HepG2 (cell line): ENCODE results near the gene PTH1R.

ENCODE experiments used
- ARHGAP35 ChIP-seq: sonication (generic); formaldehyde crosslinking; IDR thresholded peaks from 2 replicates; pipeline ENCODE4 v1.9.0; 2022; ENCODE audit warnings: mild to moderate bottlenecking, inconsistent platforms, moderate library complexity, missing genetic modification reagents, borderline replicate concordance
- CTCF ChIP-seq: sonication (generic); formaldehyde crosslinking; IDR thresholded peaks from 2 replicates; pipeline ENCODE4 v1.5.0; 2020; ENCODE audit warnings: mild to moderate bottlenecking, missing genetic modification reagents, moderate library complexity
- HMG20A ChIP-seq: IDR thresholded peaks from 2 replicates; pipeline ENCODE4 v1.6.1; 2016; ENCODE audit warnings: borderline replicate concordance
- MED13 ChIP-seq: sonication (generic); formaldehyde crosslinking; IDR thresholded peaks from 2 replicates; pipeline ENCODE4 v1.5.0; 2020; ENCODE audit warnings: missing genetic modification reagents
- SYNCRIP ChIP-seq: fragments of 200-400 bp; formaldehyde crosslinking; IDR thresholded peaks from 2 replicates; pipeline ENCODE4 v1.6.1; 2018; ENCODE audit warnings: mild to moderate bottlenecking, low read depth, low read length; ENCODE audit not compliant: insufficient read depth
- TFAP4 ChIP-seq: sonication (generic); IDR thresholded peaks from 2 replicates; pipeline ENCODE4 v1.6.1; 2016; ENCODE audit warnings: low read depth, borderline replicate concordance
- TFDP2 ChIP-seq: sonication (generic); formaldehyde crosslinking; IDR thresholded peaks from 2 replicates; pipeline ENCODE4 v1.4.0; 2020; ENCODE audit warnings: missing genetic modification reagents
- ZNF281 ChIP-seq: sonication (generic); formaldehyde crosslinking; IDR thresholded peaks from 2 replicates; pipeline ENCODE4 v1.4.0; 2020; ENCODE audit warnings: missing genetic modification reagents, borderline replicate concordance

- TF ChIP-seq SYNCRIP (no peak), MED13 (no peak), HMG20A (CRISPR knock-in tag) (no peak), ZNF281 (no peak), ARHGAP35 (CRISPR knock-in tag) (no peak), TFDP2 (CRISPR knock-in tag) (no peak), CTCF (CRISPR knock-in tag) (no peak), TFAP4 (no peak)
These were observed 18.2 kb downstream of the PTH1R start for GRCh38 chr3:46895761-46896160.
